CD4-positive, alpha-beta T cell (primary cell): ENCODE results near the gene KDM8. TPM values are rescaled to one million over a fixed set of nuclear protein-coding genes. Genes with fewer than 3 reads are reported as not detected.

Source experiments
- ATAC-seq: fragments of 200-7000 bp; cut with Tn5 transposase; one replicate; pipeline ENCODE4 v1.10.0; 2022; ENCODE audit warnings: mild to moderate bottlenecking; ENCODE audit not compliant: poor library complexity
- CTCF ChIA-PET: fragments of 350-600 bp; sonication (Branson Sonifier 250); formaldehyde crosslinking; loops from one replicate; lab custom pipeline; 2021; ENCODE audit warnings: antibody characterized with exemption, inconsistent platforms; lab: Charles Lee
- POLR2A ChIA-PET: fragments of 350-600 bp; sonication (Branson Sonifier 250); formaldehyde crosslinking; loops from one replicate; lab custom pipeline; 2021; ENCODE audit warnings: antibody characterized with exemption, inconsistent platforms; lab: Charles Lee
- DNase-seq, 14 experiments: peaks; one replicate each; pipeline ENCODE4 v3.0.0-alpha.2; 2013 to 2020; ENCODE audit warnings: mixed read lengths in 2 of 14
- H3K27ac ChIP-seq, 2 donors: one replicate each; pipeline versions ENCODE4 v1.5.1 to v1.7.0; 2013; ENCODE audit warnings: low read length in 2 of 2, low read depth in 1 of 2, mild to moderate bottlenecking in 1 of 2
- H3K27me3 ChIP-seq, 2 experiments: 1 replicate in 1 of 2; 2 replicates in 1 of 2; pipeline versions ENCODE4 v1.6.1 to v1.7.0; 2013; ENCODE audit warnings: low read length in 2 of 2, control low read depth in 1 of 2, mild to moderate bottlenecking in 1 of 2, moderate library complexity in 1 of 2; ENCODE audit not compliant: insufficient read depth in 2 of 2, control insufficient read depth in 1 of 2
- H3K36me3 ChIP-seq: one replicate; pipeline ENCODE4 v1.6.1; 2013; ENCODE audit warnings: low read length, control low read depth; ENCODE audit not compliant: insufficient read depth
- H3K4me1 ChIP-seq: one replicate; pipeline ENCODE4 v1.6.1; 2013; ENCODE audit warnings: low read length, control low read depth; ENCODE audit not compliant: insufficient read depth
- H3K4me3 ChIP-seq: one replicate; pipeline ENCODE4 v1.5.1; 2013; ENCODE audit warnings: mild to moderate bottlenecking, low read length, moderate library complexity
- H3K9me3 ChIP-seq, 2 experiments: 1 replicate in 1 of 2; 2 replicates in 1 of 2; pipeline versions ENCODE4 v1.6.1 to v1.7.0; 2013; ENCODE audit warnings: low read length in 2 of 2, mild to moderate bottlenecking in 2 of 2, control low read depth in 1 of 2, moderate library complexity in 1 of 2; ENCODE audit not compliant: control insufficient read depth in 1 of 2, insufficient read depth in 1 of 2
- H3K27ac Mint-ChIP-seq: one replicate; pipeline ENCODE4 v1.8.0; 2020; ENCODE audit warnings: mixed read lengths
- H3K27me3 Mint-ChIP-seq: one replicate; pipeline ENCODE4 v1.8.0; 2021; ENCODE audit warnings: mixed read lengths
- H3K36me3 Mint-ChIP-seq: one replicate; pipeline ENCODE4 v1.8.0; 2021; ENCODE audit warnings: low read depth, mixed read lengths
- H3K4me1 Mint-ChIP-seq: one replicate; pipeline ENCODE4 v1.8.0; 2021; ENCODE audit warnings: low read depth, mixed read lengths
- H3K4me3 Mint-ChIP-seq: one replicate; pipeline ENCODE4 v1.8.0; 2020; ENCODE audit warnings: mild to moderate bottlenecking, mixed read lengths
- H3K9me3 Mint-ChIP-seq: one replicate; pipeline ENCODE4 v1.8.0; 2020; ENCODE audit warnings: mixed read lengths
- CTCF ChIP-seq: fragments of 200-600 bp; IDR thresholded peaks from one replicate; pipeline ENCODE4 v1.8.0; 2022; ENCODE audit warnings: antibody characterized with exemption, mild to moderate bottlenecking
- intact Hi-C, 2 experiments: fragments of 100-400 bp; cut with DNase I in 1 of 2; cut with micrococcal nuclease in 1 of 2; formaldehyde crosslinking; loops; one replicate each; pipeline versions ENCODE4 v1.15.1 to v1.9.0; 2023 to 2025; cut with DNase I, micrococcal nuclease
- total RNA-seq, 174 experiments: library from RNA in 2 of 174; stranded (reverse) in 2 of 174; gene quantifications; one replicate each; pipeline ENCODE4 v1.2.3 and lab custom pipeline; 2021 to 2026

The KDM8 gene
- total RNA-seq, 2 experiments from 2014 or later, result 15.1 to 17.3 TPM

GRCh38 chr16:27268376-27269299 lies 65.3 kb downstream of the KDM8 start, which contains the start of gene NSMCE1:
NSMCE1 (minus strand) TSS chr16:27268772; CDS start chr16:27257570, 11,202 bp downstream.
- intact Hi-C loops, result loop anchor here (1.0 to 2.0 kb wide), 4 partner anchors 33 to 64 kb away; no protein-coding TSS in a partner anchor
- CTCF ChIA-PET, result interaction anchor here (0.8 to 1.1 kb wide), 2 partner anchors 34 to 99 kb away, joined by 3 to 6 read pairs; no protein-coding TSS in a partner anchor
- H3K27me3 ChIP-seq, result no peaks in the 10 kb centered on the region
- peak within 1 kb of the TSS; percentile 86 for H3K4me3 ChIP-seq
- H3K27ac ChIP-seq, result peak within 1 kb of the TSS; percentile 81 to 88
- Mint-ChIP-seq H3K27ac (peak within 1 kb of the TSS; percentile 98), H3K36me3 (peaks cover 12% of the 10 kb centered on the region), H3K27me3 (no peaks in the 10 kb centered on the region), H3K9me3 (no peaks in the 10 kb centered on the region), H3K4me1 (peaks cover 73% of the 10 kb centered on the region), H3K4me3 (peak within 1 kb of the TSS; percentile 100)
- POLR2A ChIA-PET, result interaction anchor here (0.6 to 2.7 kb wide), 10 partner anchors 8 to 99 kb away, joined by 3 to 18 read pairs (median 4); no protein-coding TSS in a partner anchor
- DNase-seq (peak; percentile 91 to 98 (median 96)), ATAC-seq (peak; percentile 97)
- H3K36me3 ChIP-seq, result no peaks in the 10 kb centered on the region
- TF ChIP-seq CTCF, result no peak
- peaks cover 39% of the 10 kb centered on the region for H3K4me1 ChIP-seq
- H3K9me3 ChIP-seq, result no peaks in the 10 kb centered on the region

- no peaks in the 10 kb centered on the region for H3K9me3 Mint-ChIP-seq
- peak overlapping the region; percentile 100 for H3K4me3 Mint-ChIP-seq
- CTCF ChIA-PET, result interaction anchor here (1.0 to 3.2 kb wide), 2 partner anchors 34 to 87 kb away, joined by 3 to 15 read pairs; no protein-coding TSS in a partner anchor
- peaks cover 12% of the 10 kb centered on the region for H3K36me3 Mint-ChIP-seq
- peaks cover 75% of the 10 kb centered on the region for H3K4me1 Mint-ChIP-seq
- no peaks in the 10 kb centered on the region for H3K27me3 ChIP-seq
- H3K27ac ChIP-seq, result peak overlapping the region in 1 of 2 donors; percentile 81
- no peaks in the 10 kb centered on the region for H3K36me3 ChIP-seq
- POLR2A ChIA-PET, result interaction anchor here (1.0 to 2.7 kb wide), 3 partner anchors 12 to 98 kb away, joined by 3 to 18 read pairs (median 3); no protein-coding TSS in a partner anchor
- no peak for ATAC-seq
- intact Hi-C loops, result loop anchor here (2.0 to 5.0 kb wide), 3 partner anchors 35 to 65 kb away; no protein-coding TSS in a partner anchor
- DNase-seq, result no peak
- H3K4me3 ChIP-seq, result peak overlapping the region; percentile 86
- no peak for TF ChIP-seq CTCF
- H3K9me3 ChIP-seq, result no peaks in the 10 kb centered on the region
- peaks cover 46% of the 10 kb centered on the region for H3K4me1 ChIP-seq
- peak overlapping the region; percentile 98 for H3K27ac Mint-ChIP-seq
- H3K27me3 Mint-ChIP-seq, result no peaks in the 10 kb centered on the region
Measured at GRCh38 chr16:27269300-27270150, 66.2 kb downstream of the KDM8 start.

GRCh38 chr16:27270349-27270748 lies 67.0 kb downstream of the KDM8 start:
- Histone ChIP-seq H3K4me3 (no peak overlapping the region), H3K27me3 (no peaks in the 10 kb centered on the region), H3K27ac (no peak overlapping the region), H3K9me3 (no peaks in the 10 kb centered on the region), H3K4me1 (peaks cover 51% of the 10 kb centered on the region), H3K36me3 (no peaks in the 10 kb centered on the region)
- POLR2A ChIA-PET, result interaction anchor here (1.0 to 1.4 kb wide), 4 partner anchors 11 to 108 kb away, joined by 3 read pairs; no protein-coding TSS in a partner anchor
- H3K4me1 Mint-ChIP-seq, result peaks cover 68% of the 10 kb centered on the region
- no peaks in the 10 kb centered on the region for H3K27me3 Mint-ChIP-seq
- peak overlapping the region; percentile 57 for H3K4me3 Mint-ChIP-seq
- peak overlapping the region; percentile 98 for H3K27ac Mint-ChIP-seq
- H3K9me3 Mint-ChIP-seq, result no peaks in the 10 kb centered on the region
- CTCF ChIA-PET, result interaction anchor here (1.0 to 3.2 kb wide), 3 partner anchors 35 to 101 kb away, joined by 3 to 15 read pairs (median 3); no protein-coding TSS in a partner anchor
- intact Hi-C loops, result loop anchor here in 1 of 2 experiments (5.0 kb wide), 1 partner anchor 47 kb away; no protein-coding TSS in a partner anchor
- DNase-seq (no peak), ATAC-seq (no peak)
- TF ChIP-seq CTCF, result no peak
- peaks cover 12% of the 10 kb centered on the region for H3K36me3 Mint-ChIP-seq
